Cardiac fibroblast (primary cell): ENCODE data around the gene C4BPB.

Source experiments
- DNase-seq, 2 donors: peaks; one replicate each; pipeline versions ENCODE4 v3.0.0 to v3.0.0-alpha.2; 2010; ENCODE audit warnings: low read depth in 2 of 2
- H3K4me3 ChIP-seq, 2 donors: replicated peaks in 1 of 2; 1 replicate in 1 of 2; 2 replicates in 1 of 2; pipeline ENCODE4 v1.5.1; 2011; ENCODE audit warnings: low read depth in 2 of 2, low read length in 2 of 2, mild to moderate bottlenecking in 2 of 2, moderate library complexity in 1 of 2
- CTCF ChIP-seq: IDR thresholded peaks from one replicate; pipeline ENCODE4 v1.5.1; 2011; ENCODE audit warnings: low read depth, mild to moderate bottlenecking, low read length, inconsistent platforms

C4BPB gene

GRCh38 chr1:207060596-207060995, 28.1 kb upstream of the C4BPB start:
- no peak overlapping the region for H3K4me3 ChIP-seq
- no peak for TF ChIP-seq CTCF
- no peak for DNase-seq

DNA sequence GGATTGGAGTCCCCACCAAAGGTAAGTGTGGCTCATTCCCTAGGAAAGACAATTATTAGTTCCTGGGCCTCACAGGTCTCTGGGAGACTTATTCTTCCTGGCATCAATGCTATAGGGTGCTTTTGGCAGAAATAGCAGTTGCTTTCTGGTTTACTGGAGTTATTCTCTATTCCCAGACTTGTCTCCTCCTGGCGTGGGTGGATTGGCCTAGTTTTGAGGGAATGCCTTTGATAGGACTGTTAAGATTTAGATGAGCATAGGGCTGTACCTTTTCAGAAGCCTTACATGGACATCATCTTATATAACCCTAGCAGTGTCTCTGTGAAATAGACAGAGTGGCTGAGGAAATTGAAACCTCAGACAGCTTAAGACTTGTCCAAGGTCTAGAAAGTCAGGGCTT, 26.6 kb upstream of the C4BPB start:
- no peak for TF ChIP-seq CTCF
- no peak for DNase-seq
- H3K4me3 ChIP-seq: no peak overlapping the region

DNA sequence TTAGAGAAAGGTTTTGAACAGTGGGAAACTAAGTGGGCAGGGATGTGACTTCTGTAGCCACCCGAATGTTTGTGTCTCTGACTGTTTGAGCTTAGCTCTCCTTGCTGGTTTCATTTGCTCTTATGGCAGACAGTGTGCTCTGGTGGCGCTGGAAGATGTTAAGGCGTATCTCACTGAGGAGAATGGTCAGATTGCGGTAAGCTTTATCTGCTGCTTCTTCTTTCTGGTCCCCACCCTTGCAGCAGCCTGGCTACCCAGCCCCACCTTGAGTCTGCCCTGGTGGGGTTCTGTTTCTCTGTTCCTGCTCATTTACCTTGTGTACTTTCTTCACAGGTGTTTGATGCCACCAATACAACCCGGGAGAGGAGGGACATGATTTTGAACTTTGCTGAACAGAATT, 25.6 kb upstream of the C4BPB start:
- DNase-seq: no peak
- no peak overlapping the region for H3K4me3 ChIP-seq
- TF ChIP-seq CTCF: no peak

- TF ChIP-seq CTCF: no peak
- no peak overlapping the region for H3K4me3 ChIP-seq
- no peak for DNase-seq
Observed at GRCh38 chr1:207064561-207064960, 24.1 kb upstream of the C4BPB start.

GRCh38 chr1:207067185-207067584, 21.5 kb upstream of the C4BPB start:
- H3K4me3 ChIP-seq: no peak overlapping the region
- DNase-seq: no peak
- TF ChIP-seq CTCF: no peak

- no peak for TF ChIP-seq CTCF
- no peak overlapping the region for H3K4me3 ChIP-seq
- no peak for DNase-seq
Observed at GRCh38 chr1:207067665-207068064, 21.0 kb upstream of the C4BPB start.

- DNase-seq: no peak
- no peak for TF ChIP-seq CTCF
- H3K4me3 ChIP-seq: no peak overlapping the region
Observed at GRCh38 chr1:207069061-207069460, 19.6 kb upstream of the C4BPB start.
